ENCODE data around the gene CDR2.
"Not testable (repeated sequence)": the region's sequence is repeated elsewhere in the genome, so short reads cannot be mapped to it uniquely, and the experiment has no call there.

The CDR2 gene

GRCh38 chr16:22353191-22353919 is 21.1 kb downstream of the CDR2 start:
- DNase-seq (ENCODE audit: low read depth in 2 of 3, low spot score in 1 of 3), result no peak

GRCh38 chr16:22352723-22353122 is 21.7 kb downstream of the CDR2 start:
- DNase-seq (ENCODE audit: low read depth in 2 of 3, low spot score in 1 of 3), result no peak

- DNase-seq (ENCODE audit: low read depth in 2 of 3, low spot score in 1 of 3), result no peak
Observed at GRCh38 chr16:22352140-22352539, 22.3 kb downstream of the CDR2 start.

- not testable (repeated sequence) for DNase-seq (ENCODE audit: low read depth in 2 of 3, low spot score in 1 of 3)
Observed at GRCh38 chr16:22351017-22351416, 23.4 kb downstream of the CDR2 start.

- DNase-seq (ENCODE audit: low read depth in 2 of 3, low spot score in 1 of 3), result no peak
Observed at GRCh38 chr16:22348291-22348690, 26.1 kb downstream of the CDR2 start.

- DNase-seq (ENCODE audit: low read depth in 2 of 3, low spot score in 1 of 3), result no peak
Observed at GRCh38 chr16:22347100-22347820, 27.2 kb downstream of the CDR2 start.

GRCh38 chr16:22346483-22346882 is 27.9 kb downstream of the CDR2 start:
- DNase-seq (ENCODE audit: low read depth in 2 of 3, low spot score in 1 of 3), result no peak

- no peak for DNase-seq (ENCODE audit: low read depth in 2 of 3, low spot score in 1 of 3)
Observed at GRCh38 chr16:22342082-22342481, 32.3 kb downstream of the CDR2 start.

GRCh38 chr16:22340945-22341344 is 33.5 kb downstream of the CDR2 start:
- no peak for DNase-seq (ENCODE audit: low read depth in 2 of 3, low spot score in 1 of 3)

- DNase-seq (ENCODE audit: low read depth in 2 of 3, low spot score in 1 of 3), result no peak
Observed at GRCh38 chr16:22337849-22338635, 36.4 kb downstream of the CDR2 start.

GRCh38 chr16:22337045-22337444 is 37.4 kb downstream of the CDR2 start:
- no peak for DNase-seq (ENCODE audit: low read depth in 2 of 3, low spot score in 1 of 3)

GRCh38 chr16:22336581-22336980 is 37.8 kb downstream of the CDR2 start:
- DNase-seq (ENCODE audit: low read depth in 2 of 3, low spot score in 1 of 3), result no peak

GRCh38 chr16:22335668-22336246 is 38.7 kb downstream of the CDR2 start:
- no peak for DNase-seq (ENCODE audit: low read depth in 2 of 3, low spot score in 1 of 3)

GRCh38 chr16:22333457-22333994 is 40.9 kb downstream of the CDR2 start:
- DNase-seq (ENCODE audit: low read depth in 2 of 3, low spot score in 1 of 3), result no peak

GRCh38 chr16:22330326-22330725 is 44.1 kb downstream of the CDR2 start:
- DNase-seq (ENCODE audit: low read depth in 2 of 3, low spot score in 1 of 3), result no peak

- no peak for DNase-seq (ENCODE audit: low read depth in 2 of 3, low spot score in 1 of 3)
Observed at GRCh38 chr16:22329199-22329695, 45.2 kb downstream of the CDR2 start.

- no peak for DNase-seq (ENCODE audit: low read depth in 2 of 3, low spot score in 1 of 3)
Observed at GRCh38 chr16:22328081-22328725, 46.2 kb downstream of the CDR2 start.

GRCh38 chr16:22327446-22327775 is 47.0 kb downstream of the CDR2 start:
- DNase-seq (ENCODE audit: low read depth in 2 of 3, low spot score in 1 of 3), result no peak

GRCh38 chr16:22326771-22327445 is 47.5 kb downstream of the CDR2 start:
- no peak for DNase-seq (ENCODE audit: low read depth in 2 of 3, low spot score in 1 of 3)

GRCh38 chr16:22326369-22326652 is 48.1 kb downstream of the CDR2 start:
- DNase-seq (ENCODE audit: low read depth in 2 of 3, low spot score in 1 of 3), result no peak
